Measurements from ENCODE around the gene LTA.

LTA gene

GRCh38 chr6:31622684-31623091 is 50.6 kb downstream of the LTA start:
- no peak for DNase-seq (ENCODE audit: low read depth in 1 of 2, low spot score in 1 of 2)
